IPS-15b (cell line): Measurements from ENCODE around the gene NET1.
"Not testable (repeated sequence)": the region's sequence is repeated elsewhere in the genome, so short reads cannot be mapped to it uniquely, and the experiment has no call there.

Experiments
- H3K27me3 ChIP-seq: one replicate; pipeline ENCODE4 v1.6.1; 2013; ENCODE audit warnings: low read length; ENCODE audit not compliant: control insufficient read depth, insufficient read depth
- H3K36me3 ChIP-seq: one replicate; pipeline ENCODE4 v1.6.1; 2013; ENCODE audit warnings: low read length; ENCODE audit not compliant: control insufficient read depth, insufficient read depth
- H3K4me1 ChIP-seq: one replicate; pipeline ENCODE4 v1.6.1; 2013; ENCODE audit warnings: mild to moderate bottlenecking, low read length; ENCODE audit not compliant: control insufficient read depth, insufficient read depth
- H3K4me3 ChIP-seq: one replicate; pipeline ENCODE4 v1.5.1; 2013; ENCODE audit warnings: low read depth, low read length
- H3K9ac ChIP-seq: one replicate; pipeline ENCODE4 v1.6.1; 2013; ENCODE audit warnings: low read depth, mild to moderate bottlenecking, low read length
- H3K9me3 ChIP-seq: one replicate; pipeline ENCODE4 v1.6.1; 2013; ENCODE audit warnings: mild to moderate bottlenecking, low read length; ENCODE audit not compliant: control insufficient read depth, insufficient read depth

Gene NET1

GRCh38 chr10:5470062-5470751 lies 57.9 kb downstream of the NET1 start:
- H3K9ac ChIP-seq, result no peak overlapping the region
- no peaks in the 10 kb centered on the region for H3K36me3 ChIP-seq
- H3K27me3 ChIP-seq, result no peaks in the 10 kb centered on the region
- H3K4me3 ChIP-seq, result no peak overlapping the region
- peaks cover 13% of the 10 kb centered on the region for H3K9me3 ChIP-seq
- H3K4me1 ChIP-seq, result peaks cover 15% of the 10 kb centered on the region

- H3K36me3 ChIP-seq, H3K27me3 ChIP-seq, H3K9ac ChIP-seq, H3K9me3 ChIP-seq, H3K4me1 ChIP-seq, H3K4me3 ChIP-seq: not testable (repeated sequence)
Measured at GRCh38 chr10:5474642-5475041, 62.3 kb downstream of the NET1 start.

- not testable (repeated sequence) for H3K27me3 ChIP-seq, H3K4me3 ChIP-seq, H3K9ac ChIP-seq, H3K36me3 ChIP-seq, H3K9me3 ChIP-seq, H3K4me1 ChIP-seq
Measured at GRCh38 chr10:5475088-5475487, 62.7 kb downstream of the NET1 start.

- H3K36me3 ChIP-seq, H3K9ac ChIP-seq, H3K4me3 ChIP-seq, H3K27me3 ChIP-seq, H3K9me3 ChIP-seq, H3K4me1 ChIP-seq: not testable (repeated sequence)
Measured at GRCh38 chr10:5475974-5476807, 63.8 kb downstream of the NET1 start.

GRCh38 chr10:5476918-5477525 lies 64.7 kb downstream of the NET1 start:
- Histone ChIP-seq H3K27me3 (no peaks in the 10 kb centered on the region), H3K36me3 (no peaks in the 10 kb centered on the region), H3K4me1 (peaks cover 5% of the 10 kb centered on the region), H3K9me3 (no peaks in the 10 kb centered on the region), H3K4me3 (no peak overlapping the region), H3K9ac (no peak overlapping the region)

- H3K9me3 ChIP-seq, result no peaks in the 10 kb centered on the region
- peaks cover 5% of the 10 kb centered on the region for H3K4me1 ChIP-seq
- H3K9ac ChIP-seq, result no peak overlapping the region
- no peak overlapping the region for H3K4me3 ChIP-seq
- H3K27me3 ChIP-seq, result no peaks in the 10 kb centered on the region
- H3K36me3 ChIP-seq, result no peaks in the 10 kb centered on the region
Measured at GRCh38 chr10:5477948-5478693, 65.8 kb downstream of the NET1 start.

- H3K36me3 ChIP-seq, result no peaks in the 10 kb centered on the region
- H3K27me3 ChIP-seq, result no peaks in the 10 kb centered on the region
- no peak overlapping the region for H3K9ac ChIP-seq
- H3K4me1 ChIP-seq, result peaks cover 5% of the 10 kb centered on the region
- no peak overlapping the region for H3K4me3 ChIP-seq
- no peaks in the 10 kb centered on the region for H3K9me3 ChIP-seq
Measured at GRCh38 chr10:5478694-5479305, 66.4 kb downstream of the NET1 start.

- Histone ChIP-seq H3K4me1 (peaks cover 5% of the 10 kb centered on the region), H3K4me3 (no peak overlapping the region), H3K9ac (no peak overlapping the region), H3K36me3 (no peaks in the 10 kb centered on the region), H3K27me3 (no peaks in the 10 kb centered on the region), H3K9me3 (no peaks in the 10 kb centered on the region)
Measured at GRCh38 chr10:5479481-5480161, 67.3 kb downstream of the NET1 start.

- H3K4me3 ChIP-seq, result no peak overlapping the region
- H3K9ac ChIP-seq, result no peak overlapping the region
- H3K4me1 ChIP-seq, result peaks cover 5% of the 10 kb centered on the region
Measured at GRCh38 chr10:5480162-5480941, 68.0 kb downstream of the NET1 start.

GRCh38 chr10:5481121-5481520 lies 68.8 kb downstream of the NET1 start:
- Histone ChIP-seq H3K4me1 (peaks cover 5% of the 10 kb centered on the region), H3K36me3 (no peaks in the 10 kb centered on the region), H3K27me3 (no peaks in the 10 kb centered on the region), H3K9me3 (no peaks in the 10 kb centered on the region), H3K4me3 (no peak overlapping the region), H3K9ac (no peak overlapping the region)

More at GRCh38 chr10:5480162-5480941, 68.0 kb downstream of the NET1 start:
- Histone ChIP-seq H3K9me3 (no peaks in the 10 kb centered on the region), H3K27me3 (no peaks in the 10 kb centered on the region), H3K36me3 (no peaks in the 10 kb centered on the region)
